ENCODE results near the gene HRAS.

- no peak for TF ChIP-seq EP300 (IDR thresholded peaks at IDR 0.05)
- no peak for TF ChIP-seq CTCF (IDR thresholded peaks at IDR 0.05)
Measured at GRCh38 chr11:559020-559620, 23.7 kb upstream of the HRAS start.
